Caco-2 (cell line): ENCODE results near the gene MICAL3. TPM values are rescaled to one million over a fixed set of nuclear protein-coding genes. Genes with fewer than 3 reads are reported as not detected.

Experiments
- BruUV-seq: library from RNA; stranded (reverse); fragments of 400-500 nt; replicated peaks from 2 replicates; lab custom pipeline; 2021; lab: Mats Ljungman, UMichigan
- CTCF ChIA-PET: fragments of 300-600 bp; sonication (Branson Sonifier 250); formaldehyde crosslinking; loops from one replicate; lab custom pipeline; 2022; ENCODE audit warnings: antibody characterized with exemption; lab: Charles Lee
- POLR2A ChIA-PET: fragments of 300-600 bp; sonication (Branson Sonifier 250); formaldehyde crosslinking; loops from one replicate; lab custom pipeline; 2022; ENCODE audit warnings: antibody characterized with exemption; lab: Charles Lee
- DNase-seq, 2 experiments: peaks; one replicate each; pipeline versions ENCODE4 v3.0.0 to v3.0.0-alpha.2; 2020 to 2022
- H3K27me3 ChIP-seq: replicated peaks from 2 replicates; pipeline ENCODE4 v1.6.0; 2011; ENCODE audit warnings: low read length; ENCODE audit not compliant: control insufficient read depth, insufficient read depth
- H3K36me3 ChIP-seq: 2 replicates; pipeline ENCODE4 v1.5.1; 2011; ENCODE audit warnings: low read length; ENCODE audit not compliant: control insufficient read depth, insufficient read depth
- H3K4me1 ChIP-seq: fragments of 250-450 bp; sonication (Bioruptor Pico); 2 replicates; pipeline ENCODE4 v1.5.1; 2020; ENCODE audit warnings: mild to moderate bottlenecking
- H3K4me3 ChIP-seq: 2 replicates; pipeline ENCODE4 v1.5.1; 2011; ENCODE audit warnings: low read depth, mild to moderate bottlenecking, control low read depth, low read length
- H3K9me3 ChIP-seq: fragments of 250-450 bp; sonication (Bioruptor Pico); 2 replicates; pipeline ENCODE4 v1.5.1; 2020; ENCODE audit warnings: mild to moderate bottlenecking, moderate library complexity
- H3K27ac Mint-ChIP-seq: one replicate; pipeline ENCODE4 v1.8.0; 2022; ENCODE audit warnings: mixed read lengths; ENCODE audit not compliant: unreplicated experiment
- H3K27me3 Mint-ChIP-seq: one replicate; pipeline ENCODE4 v1.8.0; 2022; ENCODE audit warnings: mixed read lengths; ENCODE audit not compliant: insufficient read depth, unreplicated experiment
- H3K36me3 Mint-ChIP-seq: one replicate; pipeline ENCODE4 v1.8.0; 2022; ENCODE audit warnings: mild to moderate bottlenecking, mixed read lengths; ENCODE audit not compliant: insufficient read depth, unreplicated experiment
- H3K4me1 Mint-ChIP-seq: one replicate; pipeline ENCODE4 v1.8.0; 2022; ENCODE audit warnings: low read depth, mixed read lengths; ENCODE audit not compliant: unreplicated experiment
- H3K4me3 Mint-ChIP-seq: one replicate; pipeline ENCODE4 v1.8.0; 2022; ENCODE audit warnings: mild to moderate bottlenecking, moderate library complexity, mixed read lengths; ENCODE audit not compliant: unreplicated experiment
- H3K9me3 Mint-ChIP-seq: one replicate; pipeline ENCODE4 v1.8.0; 2022; ENCODE audit warnings: mixed read lengths; ENCODE audit not compliant: unreplicated experiment
- intact Hi-C: fragments of 100-400 bp; cut with micrococcal nuclease; formaldehyde crosslinking; loops from one replicate; pipeline ENCODE4 v1.10.0; 2022; ENCODE audit not compliant: unreplicated experiment
- total RNA-seq: library from RNA; stranded (reverse); gene quantifications from 2 replicates; pipeline ENCODE4 v1.2.3, GENCODE V29; 2022
- TF ChIP-seq, protein P1 (sequence below), 2 experiments: fragments of 200-600 bp in 1 of 2; IDR thresholded peaks; 1 replicate in 1 of 2; 2 replicates in 1 of 2; pipeline versions ENCODE4 v1.5.1 to v1.8.0; 2011 to 2022; ENCODE audit warnings: antibody characterized with exemption in 1 of 2, control low read depth in 1 of 2, inconsistent platforms in 1 of 2, low read depth in 1 of 2, low read length in 1 of 2, mild to moderate bottlenecking in 1 of 2, moderate library complexity in 1 of 2; ENCODE audit not compliant: insufficient read depth in 1 of 2, severe bottlenecking in 1 of 2, unreplicated experiment in 1 of 2

The MICAL3 gene
- total RNA-seq, 1 experiment from 2014 or later, result 65.6 TPM

DNA sequence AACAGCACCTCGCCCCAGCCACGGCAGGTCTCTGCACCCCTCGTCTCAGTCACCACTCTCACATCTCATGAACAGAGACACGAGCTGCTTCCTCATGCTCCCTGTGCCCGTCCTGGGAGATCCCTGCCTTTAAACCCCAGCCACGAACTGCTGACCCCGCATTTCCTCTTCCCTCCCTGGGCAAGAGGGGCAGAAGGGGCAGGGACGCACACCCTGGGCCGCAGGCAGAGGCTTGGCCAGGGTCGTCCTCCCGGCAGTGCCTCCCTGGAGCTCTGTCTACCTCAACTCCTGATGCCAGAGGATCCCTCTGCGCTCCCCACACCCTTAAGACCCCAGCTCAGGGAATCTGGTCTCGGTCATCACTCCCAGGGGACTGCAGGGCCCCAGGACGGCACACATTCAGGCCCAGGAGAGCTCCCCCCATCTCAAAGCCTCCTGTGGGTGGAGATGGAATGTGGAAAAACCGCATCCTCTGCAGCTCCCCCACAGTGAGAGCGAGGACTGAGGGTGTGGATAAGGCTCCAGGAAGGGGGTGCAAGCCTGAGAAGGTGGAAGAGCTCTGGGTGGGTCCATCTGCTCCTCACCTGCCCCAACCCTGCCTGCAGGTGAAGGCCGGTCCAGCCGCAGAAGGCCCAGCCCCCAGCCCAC, 251.3 kb downstream of the MICAL3 start:
- H3K4me3 ChIP-seq, result peak overlapping the region; percentile 60
- no peaks in the 10 kb centered on the region for H3K9me3 Mint-ChIP-seq
- intact Hi-C loops, result no loop called here
- H3K27ac Mint-ChIP-seq, result no peak overlapping the region
- H3K27me3 Mint-ChIP-seq, result no peaks in the 10 kb centered on the region
- CTCF ChIA-PET, result interaction anchor here (0.5 to 1.5 kb wide), 3 partner anchors 12 to 288 kb away, joined by 5 to 10 read pairs (median 6); no protein-coding TSS in a partner anchor
- H3K27me3 ChIP-seq, result no peaks in the 10 kb centered on the region
- peaks cover 6% of the 10 kb centered on the region for H3K4me1 Mint-ChIP-seq
- peaks cover 9% of the 10 kb centered on the region; the same call in 1 of the 2 replicates for H3K4me1 ChIP-seq
- H3K4me3 Mint-ChIP-seq, result peak overlapping the region; percentile 75
- peak in 1 of 2 experiments; percentile 25 for DNase-seq
- POLR2A ChIA-PET, result interaction anchor here (1.0 kb wide), 1 partner anchor 134 kb away, joined by 4 read pairs; no protein-coding TSS in a partner anchor
- H3K9me3 ChIP-seq, result no peaks in the 10 kb centered on the region
- BruUV-seq, result no TSS peak
- TF ChIP-seq, protein P1, sequence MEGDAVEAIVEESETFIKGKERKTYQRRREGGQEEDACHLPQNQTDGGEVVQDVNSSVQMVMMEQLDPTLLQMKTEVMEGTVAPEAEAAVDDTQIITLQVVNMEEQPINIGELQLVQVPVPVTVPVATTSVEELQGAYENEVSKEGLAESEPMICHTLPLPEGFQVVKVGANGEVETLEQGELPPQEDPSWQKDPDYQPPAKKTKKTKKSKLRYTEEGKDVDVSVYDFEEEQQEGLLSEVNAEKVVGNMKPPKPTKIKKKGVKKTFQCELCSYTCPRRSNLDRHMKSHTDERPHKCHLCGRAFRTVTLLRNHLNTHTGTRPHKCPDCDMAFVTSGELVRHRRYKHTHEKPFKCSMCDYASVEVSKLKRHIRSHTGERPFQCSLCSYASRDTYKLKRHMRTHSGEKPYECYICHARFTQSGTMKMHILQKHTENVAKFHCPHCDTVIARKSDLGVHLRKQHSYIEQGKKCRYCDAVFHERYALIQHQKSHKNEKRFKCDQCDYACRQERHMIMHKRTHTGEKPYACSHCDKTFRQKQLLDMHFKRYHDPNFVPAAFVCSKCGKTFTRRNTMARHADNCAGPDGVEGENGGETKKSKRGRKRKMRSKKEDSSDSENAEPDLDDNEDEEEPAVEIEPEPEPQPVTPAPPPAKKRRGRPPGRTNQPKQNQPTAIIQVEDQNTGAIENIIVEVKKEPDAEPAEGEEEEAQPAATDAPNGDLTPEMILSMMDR (IDR thresholded peaks at IDR 0.05; ENCODE audit: insufficient read depth in 1 of 2, low read depth in 1 of 2, low read length in 1 of 2, severe bottlenecking in 1 of 2, unreplicated experiment in 1 of 2), result no peak
- H3K36me3 ChIP-seq, result no peaks in the 10 kb centered on the region; the same call in 1 of the 2 replicates
- H3K36me3 Mint-ChIP-seq, result peaks cover 12% of the 10 kb centered on the region

DNA sequence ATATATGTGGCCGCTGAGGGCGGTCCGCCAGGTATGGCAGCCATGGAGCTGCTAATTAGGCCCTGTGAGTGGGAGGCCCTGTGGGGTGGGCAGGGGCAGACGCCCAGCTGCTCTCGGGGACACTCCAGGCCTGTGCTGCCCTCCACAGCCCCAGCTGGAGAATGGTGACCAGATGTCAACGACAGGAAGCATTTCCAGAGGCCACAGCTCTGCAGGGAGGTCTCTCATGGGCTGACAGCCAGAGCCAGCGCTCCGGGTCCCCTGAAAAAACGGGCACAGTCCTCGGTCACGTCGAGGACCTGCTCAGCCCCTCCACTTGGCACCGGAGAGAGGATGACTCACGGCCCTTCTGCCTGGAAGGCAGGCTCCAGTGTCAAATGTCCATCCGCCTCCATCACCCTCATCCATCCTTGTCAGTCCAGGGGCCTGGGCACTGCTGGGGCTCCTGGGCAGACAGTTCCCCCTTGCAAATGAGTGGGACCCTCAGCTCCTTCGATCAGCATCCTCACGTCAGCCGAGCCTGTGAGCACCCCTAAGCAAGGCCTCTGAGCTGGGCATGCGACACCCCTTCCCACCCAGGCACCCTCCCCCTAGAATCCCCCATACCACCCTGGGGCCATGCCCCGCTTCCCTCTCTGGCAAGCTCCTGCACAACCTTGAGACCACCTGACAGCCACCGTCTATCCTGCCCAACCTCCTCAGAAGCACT, 252.0 kb downstream of the MICAL3 start:
- TSS peak; percentile 29 for BruUV-seq
- Mint-ChIP-seq H3K9me3 (no peaks in the 10 kb centered on the region), H3K36me3 (peaks cover 12% of the 10 kb centered on the region), H3K27me3 (no peaks in the 10 kb centered on the region), H3K27ac (no peak overlapping the region), H3K4me3 (peak overlapping the region; percentile 75), H3K4me1 (peaks cover 6% of the 10 kb centered on the region)
- no peaks in the 10 kb centered on the region for H3K9me3 ChIP-seq
- no peaks in the 10 kb centered on the region; the same call in 1 of the 2 replicates for H3K36me3 ChIP-seq
- POLR2A ChIA-PET, result interaction anchor here (0.5 kb wide), 1 partner anchor 9 kb away, joined by 4 read pairs; no protein-coding TSS in a partner anchor
- H3K27me3 ChIP-seq, result no peaks in the 10 kb centered on the region
- H3K4me3 ChIP-seq, result no peak overlapping the region
- no peak for DNase-seq
- H3K4me1 ChIP-seq, result peaks cover 9% of the 10 kb centered on the region; the same call in 1 of the 2 replicates
- CTCF ChIA-PET, result no interaction called here
- intact Hi-C loops, result no loop called here
- TF ChIP-seq, protein P1 (IDR thresholded peaks at IDR 0.05; ENCODE audit: insufficient read depth in 1 of 2, low read depth in 1 of 2, low read length in 1 of 2, severe bottlenecking in 1 of 2, unreplicated experiment in 1 of 2), result no peak
